ENCODE results near the gene ACTR2. TPM values are rescaled to one million over a fixed set of nuclear protein-coding genes. Genes with fewer than 3 reads are reported as not detected.

ACTR2 gene
- total and polyA plus RNA-seq, 2 of the 13 experiments (the other 11 are each of a cell fraction or from before 2014, with no cell fraction given), result 51.2 to 100 TPM

- no peaks in the 10 kb centered on the region for H3K36me3 ChIP-seq (replicated peaks in 1 of 2; ENCODE audit: control insufficient read depth in 1 of 2, insufficient read depth in 2 of 2, low read length in 2 of 2)
- FAIRE-seq, result no peak
- BruUV-seq (replicated peaks), result no TSS peak
- H3K27me3 ChIP-seq (ENCODE audit: control insufficient read depth in 1 of 2, insufficient read depth in 2 of 2, low read length in 2 of 2), result no peaks in the 10 kb centered on the region
- no peak overlapping the region for H3K27ac ChIP-seq (ENCODE audit: extremely low read length, insufficient read depth, low read length)
- in situ Hi-C loops (cut with HindIII; ENCODE audit: extremely low pct_ligation_motif_present, low pct_unique_long_range_greater_than_20kb), result no loop called here
- no peak for ATAC-seq
- no peaks in the 10 kb centered on the region for H3K79me2 ChIP-seq (ENCODE audit: insufficient read depth, low read length)
- POLR2A ChIA-PET, result interaction anchor here (0.6 to 3.2 kb wide), 3 partner anchors 134 to 242 kb away, joined by 3 to 31 read pairs (median 3); partner anchors contain the start of gene SPRED2
- no peaks in the 10 kb centered on the region for H4K20me1 ChIP-seq (ENCODE audit: insufficient read depth, low read length)
- TF ChIP-seq ZKSCAN5 (CRISPR knock-in tag; IDR thresholded peaks at IDR 0.05) (no peak), NR2C2 (CRISPR knock-in tag; IDR thresholded peaks at IDR 0.05; ENCODE audit: borderline replicate concordance) (no peak), MBD4 (IDR thresholded peaks at IDR 0.05; ENCODE audit: borderline replicate concordance, low read length) (no peak), ZZZ3 (CRISPR knock-in tag; IDR thresholded peaks at IDR 0.05; ENCODE audit: borderline replicate concordance) (no peak), MED13 (CRISPR knock-in tag; IDR thresholded peaks at IDR 0.05) (no peak), PHF8 (CRISPR knock-in tag; IDR thresholded peaks at IDR 0.05) (no peak), GABPA (IDR thresholded peaks at IDR 0.05; ENCODE audit: low read depth, low read length) (no peak), GABPA (CRISPR knock-in tag; IDR thresholded peaks at IDR 0.05; ENCODE audit: low read depth) (no peak), NCOA5 (CRISPR knock-in tag; IDR thresholded peaks at IDR 0.05) (no peak), YEATS4 (CRISPR knock-in tag; IDR thresholded peaks at IDR 0.05; ENCODE audit: borderline replicate concordance) (no peak), ZC3H13 (CRISPR knock-in tag; IDR thresholded peaks at IDR 0.05) (no peak), XBP1 (CRISPR knock-in tag; IDR thresholded peaks at IDR 0.05) (no peak), SNAPC4 (CRISPR knock-in tag; IDR thresholded peaks at IDR 0.05) (no peak), IRF2 (CRISPR knock-in tag; IDR thresholded peaks at IDR 0.05) (no peak), ZFP1 (CRISPR knock-in tag; IDR thresholded peaks at IDR 0.05) (no peak)
- CTCF ChIA-PET (ENCODE audit: low intra/inter-chr PET ratio, low total read pairs), result no interaction called here
- no peak overlapping the region for H2AFZ ChIP-seq (ENCODE audit: low read length)
- H3K4me2 ChIP-seq (ENCODE audit: low read depth, low read length), result no peak overlapping the region
- WGBS (ENCODE audit: low lambda C conversion rate), result 58% methylated on average over 4 of the region's 5 CpGs
- H3K4me3 ChIP-seq (replicated peaks in 1 of 3; ENCODE audit: insufficient read depth in 1 of 3, low read depth in 2 of 3, low read length in 3 of 3), result no peak overlapping the region
- intact Hi-C loops (cut with micrococcal nuclease; ENCODE audit: unreplicated experiment), result no loop called here
- no peaks in the 10 kb centered on the region for H3K9me3 ChIP-seq (ENCODE audit: low read length)
- no peak overlapping the region for H3K9ac ChIP-seq (ENCODE audit: insufficient read depth, low read depth, low read length)
- DNase-seq (ENCODE audit: low spot score), result no peak
- H3K4me1 ChIP-seq (ENCODE audit: insufficient read depth, low read length), result peaks cover 74% of the 10 kb centered on the region
Observed at GRCh38 chr2:65298089-65298488, 70.5 kb downstream of the ACTR2 start.

All from HepG2 (cell line).